Fibroblast of skin of right biceps (primary cell): ENCODE data around the gene CEP131.

ENCODE experiments used
- DNase-seq: peaks from one replicate; pipeline ENCODE4 v3.0.0-alpha.2; 2013

Gene CEP131

DNA sequence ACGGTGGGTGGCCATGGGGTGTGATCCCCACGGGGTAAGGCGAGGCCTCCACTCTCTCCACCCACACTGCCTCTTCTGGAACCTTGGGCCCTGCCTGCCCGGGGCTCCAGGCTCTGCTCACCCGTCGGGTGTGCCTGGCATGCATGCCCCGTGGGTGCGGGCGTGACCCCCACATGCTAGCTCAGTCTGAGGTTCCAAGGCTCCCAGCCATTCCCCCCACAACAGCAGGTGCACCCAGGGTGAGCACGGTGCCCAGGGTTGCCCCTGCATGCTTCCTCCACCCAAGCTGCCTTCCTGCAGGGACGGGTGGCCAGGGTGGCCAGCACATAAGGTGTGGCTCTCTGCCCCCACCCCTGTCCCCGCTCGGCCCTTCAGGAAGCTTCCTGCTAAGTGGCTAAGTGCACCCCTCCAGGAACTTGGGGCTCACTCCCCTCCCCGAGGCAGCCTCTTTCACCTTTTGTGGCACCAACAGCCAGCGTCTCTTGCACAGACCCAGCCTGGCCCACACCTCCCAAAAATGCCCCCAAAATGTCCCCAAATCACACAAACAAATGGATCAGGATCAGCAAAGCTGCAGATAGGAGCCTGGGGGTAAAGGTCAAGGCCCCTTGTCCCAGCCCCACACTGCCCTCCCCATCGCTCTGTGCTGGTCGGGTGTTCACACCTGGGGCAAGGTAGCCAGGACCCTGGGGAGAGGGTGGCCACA, 78.9 kb downstream of the CEP131 start:
- DNase-seq = no peak

GRCh38 chr17:81143200-81143527, 79.6 kb downstream of the CEP131 start:
- no peak for DNase-seq

DNA sequence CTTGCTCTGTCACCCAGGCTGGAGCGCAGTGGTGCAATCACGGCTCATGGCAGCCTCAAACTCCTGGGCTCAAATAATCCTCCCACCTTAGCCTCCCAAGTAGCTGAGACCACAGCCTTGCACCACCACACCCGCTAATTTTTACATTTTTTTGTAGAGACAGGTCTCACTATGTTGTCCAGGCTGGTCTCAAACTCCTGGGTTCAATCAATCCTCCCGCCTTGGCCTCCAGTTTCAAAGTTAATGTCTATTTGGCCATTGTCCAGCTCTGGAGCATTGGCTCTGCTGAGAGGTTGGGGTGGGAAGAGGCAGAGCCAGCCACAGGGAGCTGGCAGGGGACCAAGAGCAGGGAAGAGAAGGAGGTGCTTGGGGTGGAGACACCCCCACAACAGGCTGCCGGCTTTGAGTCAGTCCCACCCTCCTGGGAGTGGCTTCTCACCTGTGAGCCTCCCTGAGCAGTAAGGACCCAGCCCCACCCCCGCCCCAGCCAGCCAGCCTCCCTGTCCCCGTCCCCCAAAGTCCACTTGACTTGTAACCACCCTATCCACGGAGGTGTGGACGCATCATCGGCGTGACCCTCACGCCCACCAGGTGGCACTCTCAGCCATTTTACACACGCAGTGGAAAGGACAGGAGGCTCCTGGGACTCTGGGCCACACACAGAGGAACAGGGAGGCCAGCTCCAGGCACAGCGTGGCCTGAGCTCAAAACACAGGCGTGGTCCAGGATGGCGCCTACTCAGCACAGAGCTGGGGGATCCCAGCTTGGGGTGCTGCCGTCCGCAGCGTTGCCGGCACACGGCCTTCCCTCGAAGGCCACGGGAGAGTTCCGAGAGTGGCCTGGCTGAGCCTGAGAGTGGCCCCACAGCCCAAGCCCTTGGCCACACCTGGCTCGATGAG, 80.2 kb downstream of the CEP131 start:
- DNase-seq = peak; percentile 65

DNA sequence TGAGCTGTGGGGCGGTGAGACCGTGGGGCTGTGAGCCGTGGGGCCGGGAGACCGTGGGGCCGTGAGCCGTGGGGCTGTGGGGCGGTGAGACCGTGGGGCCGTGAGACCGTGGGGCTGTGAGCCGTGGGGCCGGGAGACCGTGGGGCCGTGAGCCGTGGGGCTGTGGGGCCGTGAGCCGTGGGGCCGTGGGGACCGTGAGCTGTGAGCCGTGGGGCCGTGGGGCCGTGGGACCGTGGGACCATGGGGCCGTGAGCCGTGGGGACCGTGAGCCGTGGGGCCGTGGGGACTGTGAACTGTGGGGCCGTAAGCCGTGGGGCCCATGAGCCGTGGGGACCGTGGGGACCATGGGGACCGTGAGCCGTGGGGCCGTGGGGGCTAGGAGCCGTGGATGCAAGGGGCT, 82.1 kb downstream of the CEP131 start:
- DNase-seq = no peak

DNA sequence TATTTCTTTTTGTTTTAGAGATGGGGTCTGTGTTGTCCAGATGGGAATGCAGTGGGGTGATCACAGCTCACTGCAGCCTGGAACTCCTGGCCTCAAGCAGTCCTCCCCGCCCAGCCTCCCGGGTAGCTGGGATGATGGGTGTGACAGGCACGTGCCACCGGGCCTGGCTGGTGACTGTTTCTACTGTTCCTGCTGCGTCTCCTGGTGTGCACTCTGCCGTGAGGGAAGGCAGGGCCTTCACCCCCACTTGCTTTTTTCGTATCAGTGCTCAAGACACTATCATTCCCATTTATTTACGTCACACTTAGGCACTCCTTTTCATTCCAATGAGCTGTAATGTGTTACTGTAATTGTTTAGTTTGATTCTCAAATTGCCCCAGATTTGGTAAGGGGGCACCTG, 82.7 kb downstream of the CEP131 start:
- no peak for DNase-seq
